GM18508 (cell line): Measurements from ENCODE around the gene BUB1B.

Source experiments
- ATAC-seq: cut with Tn5 transposase; IDR thresholded peaks from one replicate; pipeline ENCODE4 v1.9.1; 2021; ENCODE audit warnings: moderate number of reproducible peaks; ENCODE audit not compliant: insufficient read depth, unreplicated experiment

Gene BUB1B

DNA sequence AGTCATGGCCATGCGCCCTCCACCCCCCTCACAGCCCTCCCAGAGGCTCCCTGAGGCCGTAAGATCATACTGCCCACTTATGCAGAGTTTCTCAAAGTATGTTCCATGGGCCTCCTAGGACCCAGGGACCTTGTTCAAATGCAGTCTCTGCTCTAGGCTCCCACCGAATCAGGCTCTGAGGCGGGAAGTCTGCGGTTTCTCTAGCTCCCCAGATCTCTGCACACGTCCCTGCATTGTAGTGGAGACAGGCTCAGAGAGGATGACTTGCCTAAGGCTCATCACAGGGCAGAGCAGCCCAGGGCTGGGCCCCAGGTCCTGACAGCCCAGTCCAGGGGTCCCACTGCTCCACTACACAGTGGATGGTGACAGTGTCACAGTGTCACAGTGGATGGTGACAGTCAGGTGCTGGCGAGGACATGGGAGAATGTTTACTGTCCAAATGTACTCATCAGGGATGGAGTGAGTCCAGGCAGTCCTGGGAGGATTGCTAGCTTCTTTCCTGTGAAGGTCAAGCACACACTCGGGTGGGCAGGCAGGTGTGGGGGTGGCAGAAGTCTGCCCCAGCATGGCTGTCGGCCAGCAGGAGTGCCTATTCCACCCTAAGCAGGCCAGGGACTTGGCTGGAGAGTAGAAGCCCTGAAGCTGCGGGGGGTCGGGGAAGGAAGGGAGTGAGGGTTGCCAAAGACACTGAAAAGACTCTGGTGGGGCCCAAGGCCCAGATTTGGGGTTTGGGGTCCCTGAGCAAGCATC is 109.6 kb downstream of the BUB1B start:
- no peak for ATAC-seq
